ENCODE measurements around the gene FOLR2.

DNA sequence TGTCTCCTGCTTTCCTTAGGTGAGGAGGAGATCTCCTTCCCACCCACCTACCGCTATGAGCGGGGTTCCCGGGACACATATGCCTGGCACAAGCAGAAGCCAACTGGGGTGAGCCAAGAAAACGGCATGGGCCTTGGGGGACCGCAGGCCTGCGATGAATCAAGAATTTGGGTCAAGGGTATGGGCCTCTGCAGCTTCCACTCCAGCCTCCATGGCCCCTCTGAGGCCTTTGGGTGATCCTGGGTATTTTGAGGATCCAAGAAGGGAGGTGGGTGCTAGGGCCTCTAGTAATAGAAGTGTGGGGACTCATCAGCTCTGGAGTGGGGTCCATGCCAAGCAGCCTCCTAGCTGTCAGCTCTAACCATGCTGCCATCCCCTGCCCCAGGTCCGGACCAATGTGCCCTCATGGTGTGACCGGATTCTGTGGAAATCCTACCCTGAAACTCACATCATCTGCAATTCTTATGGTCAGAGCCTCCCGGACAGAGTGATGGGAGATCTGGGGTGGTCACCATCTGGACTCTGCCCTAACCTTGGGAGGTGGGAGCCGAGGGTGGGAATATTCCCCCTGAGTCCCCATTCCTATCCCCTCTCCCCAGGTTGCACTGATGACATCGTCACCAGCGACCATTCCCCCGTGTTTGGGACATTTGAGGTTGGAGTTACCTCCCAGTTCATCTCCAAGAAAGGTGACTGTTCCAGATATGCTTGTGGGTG lies 16.6 kb downstream of the FOLR2 start:
- TF ChIP-seq CTCF (IDR thresholded peaks at IDR 0.05), result no peak
- TF ChIP-seq SIN3A (IDR thresholded peaks at IDR 0.05; ENCODE audit: borderline replicate concordance, insufficient read depth, low read depth, low read length), result no peak
- no peak for TF ChIP-seq POLR2AphosphoS5 (IDR thresholded peaks at IDR 0.05; ENCODE audit: low read depth, low read length)

Data from Panc1 (cell line).